ENCODE results near the gene TEX53.

The TEX53 gene

GRCh38 chr9:114621975-114622609 is 35.5 kb downstream of the TEX53 start:
- no peak for DNase-seq (ENCODE audit: low read depth)
- TF ChIP-seq, protein P1, sequence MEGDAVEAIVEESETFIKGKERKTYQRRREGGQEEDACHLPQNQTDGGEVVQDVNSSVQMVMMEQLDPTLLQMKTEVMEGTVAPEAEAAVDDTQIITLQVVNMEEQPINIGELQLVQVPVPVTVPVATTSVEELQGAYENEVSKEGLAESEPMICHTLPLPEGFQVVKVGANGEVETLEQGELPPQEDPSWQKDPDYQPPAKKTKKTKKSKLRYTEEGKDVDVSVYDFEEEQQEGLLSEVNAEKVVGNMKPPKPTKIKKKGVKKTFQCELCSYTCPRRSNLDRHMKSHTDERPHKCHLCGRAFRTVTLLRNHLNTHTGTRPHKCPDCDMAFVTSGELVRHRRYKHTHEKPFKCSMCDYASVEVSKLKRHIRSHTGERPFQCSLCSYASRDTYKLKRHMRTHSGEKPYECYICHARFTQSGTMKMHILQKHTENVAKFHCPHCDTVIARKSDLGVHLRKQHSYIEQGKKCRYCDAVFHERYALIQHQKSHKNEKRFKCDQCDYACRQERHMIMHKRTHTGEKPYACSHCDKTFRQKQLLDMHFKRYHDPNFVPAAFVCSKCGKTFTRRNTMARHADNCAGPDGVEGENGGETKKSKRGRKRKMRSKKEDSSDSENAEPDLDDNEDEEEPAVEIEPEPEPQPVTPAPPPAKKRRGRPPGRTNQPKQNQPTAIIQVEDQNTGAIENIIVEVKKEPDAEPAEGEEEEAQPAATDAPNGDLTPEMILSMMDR (IDR thresholded peaks at IDR 0.05; ENCODE audit: low read depth, low read length, missing control alignments), result no peak

GRCh38 chr9:114621561-114621960 is 36.0 kb downstream of the TEX53 start:
- no peak for DNase-seq (ENCODE audit: low read depth)
- TF ChIP-seq, protein P1 (IDR thresholded peaks at IDR 0.05; ENCODE audit: low read depth, low read length, missing control alignments), result no peak
- no peak overlapping the region for H3K4me3 ChIP-seq (ENCODE audit: low read depth, low read length)

More at GRCh38 chr9:114621975-114622609, 35.5 kb downstream of the TEX53 start:
- H3K4me3 ChIP-seq (ENCODE audit: low read depth, low read length), result no peak overlapping the region

- peak overlapping the region; percentile 38 for H3K4me3 ChIP-seq (ENCODE audit: low read depth, low read length)
- TF ChIP-seq, protein P1 (IDR thresholded peaks at IDR 0.05; ENCODE audit: low read depth, low read length, missing control alignments), result no peak
- DNase-seq (ENCODE audit: low read depth), result no peak
These were observed 38.3 kb downstream of the TEX53 start for GRCh38 chr9:114619191-114619761.

GRCh38 chr9:114616684-114617520 is 40.7 kb downstream of the TEX53 start:
- no peak overlapping the region; the same call in 1 of the 2 replicates for H3K4me3 ChIP-seq (ENCODE audit: low read depth, low read length)
- DNase-seq (ENCODE audit: low read depth), result no peak

DNA sequence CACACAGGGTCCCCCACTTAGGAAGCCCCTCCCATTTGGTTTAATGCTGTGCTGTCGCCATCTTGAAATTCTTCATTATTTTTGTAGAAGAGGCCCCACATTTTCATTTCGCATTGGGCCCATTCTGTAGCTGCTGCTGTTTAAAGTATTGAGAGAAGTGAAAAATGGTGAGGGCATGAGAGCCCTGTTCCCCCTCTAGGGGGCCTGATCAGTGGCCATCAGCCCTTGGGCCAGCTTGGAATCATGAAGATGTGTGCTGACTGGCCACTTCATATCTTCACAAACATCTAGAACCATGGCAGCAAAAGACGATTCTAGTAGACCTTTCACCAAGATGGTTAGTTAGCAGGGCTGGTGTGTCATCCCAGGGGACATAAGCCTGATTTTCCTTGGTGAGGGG is 43.2 kb downstream of the TEX53 start:
- DNase-seq (ENCODE audit: low read depth), result no peak
- H3K4me3 ChIP-seq (ENCODE audit: low read depth, low read length), result no peak overlapping the region
- TF ChIP-seq, protein P1 (IDR thresholded peaks at IDR 0.05; ENCODE audit: low read depth, low read length, missing control alignments), result peak; percentile 17

More at GRCh38 chr9:114616684-114617520, 40.7 kb downstream of the TEX53 start:
- TF ChIP-seq, protein P1 (IDR thresholded peaks at IDR 0.05; ENCODE audit: low read depth, low read length, missing control alignments), result no peak

DNA sequence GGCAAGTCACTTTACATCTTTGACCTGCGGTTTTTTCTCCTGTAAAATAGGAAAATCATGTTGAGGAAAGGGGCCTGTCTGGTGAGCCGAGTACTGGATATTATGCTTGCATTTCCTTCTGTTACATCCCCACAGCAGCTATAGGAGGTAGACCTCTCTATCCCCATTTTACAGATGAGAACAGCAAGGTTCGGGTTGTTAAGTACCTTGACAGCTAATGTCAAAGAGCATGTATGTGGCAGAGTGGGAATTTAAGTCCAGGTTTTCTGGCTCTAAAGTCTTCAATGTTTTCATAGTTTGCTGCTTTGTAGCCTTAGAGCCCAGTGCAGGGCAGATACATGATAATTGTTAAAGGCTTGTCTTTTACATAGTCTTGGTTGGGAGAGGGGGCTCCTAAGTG is 43.7 kb downstream of the TEX53 start:
- TF ChIP-seq, protein P1 (IDR thresholded peaks at IDR 0.05; ENCODE audit: low read depth, low read length, missing control alignments), result no peak

More for the DNA sequence above, 43.7 kb downstream of the TEX53 start:
- no peak overlapping the region for H3K4me3 ChIP-seq (ENCODE audit: low read depth, low read length)
- no peak for DNase-seq (ENCODE audit: low read depth)

All from GM12864 (cell line).